Osteoblast (primary cell): Measurements from ENCODE around the gene ENAH. TPM values are rescaled to one million over a fixed set of nuclear protein-coding genes. Genes with fewer than 3 reads are reported as not detected.

Experiments
- DNase-seq: peaks from one replicate; pipeline ENCODE4 v3.0.0; 2011; ENCODE audit warnings: low spot score, mixed read lengths; ENCODE audit not compliant: insufficient read length; ENCODE audit errors: missing footprints
- H2AFZ ChIP-seq: 2 replicates; pipeline ENCODE4 v1.6.0; 2011; ENCODE audit warnings: mild to moderate bottlenecking, low read length
- H3K27ac ChIP-seq: 2 replicates; pipeline ENCODE4 v1.5.1; 2011; ENCODE audit warnings: mild to moderate bottlenecking, low read depth, low read length, moderate library complexity
- H3K27me3 ChIP-seq: 2 replicates; pipeline ENCODE4 v1.6.0; 2012; ENCODE audit warnings: mild to moderate bottlenecking, control low read depth, inconsistent platforms, low read length, moderate library complexity; ENCODE audit not compliant: insufficient read depth
- H3K36me3 ChIP-seq: 2 replicates; pipeline ENCODE4 v1.5.1; 2011; ENCODE audit warnings: mild to moderate bottlenecking, low read length, control low read depth, moderate library complexity; ENCODE audit not compliant: insufficient read depth
- H3K4me1 ChIP-seq: 2 replicates; pipeline ENCODE4 v1.5.1; 2011; ENCODE audit warnings: mild to moderate bottlenecking, low read length, control low read depth, moderate library complexity; ENCODE audit not compliant: insufficient read depth
- H3K4me2 ChIP-seq: 2 replicates; pipeline ENCODE4 v1.6.0; 2011; ENCODE audit warnings: mild to moderate bottlenecking, low read length; ENCODE audit not compliant: insufficient read depth
- H3K4me3 ChIP-seq: fragments of 200-600 bp; sonication (generic); 3 replicates; pipeline ENCODE4 v1.5.1; 2012; ENCODE audit warnings: mild to moderate bottlenecking, low read length, inconsistent platforms; ENCODE audit not compliant: insufficient read depth
- H3K79me2 ChIP-seq: 2 replicates; pipeline ENCODE4 v1.6.0; 2012; ENCODE audit warnings: mild to moderate bottlenecking, low read length, control low read depth, inconsistent platforms; ENCODE audit not compliant: insufficient read depth
- H3K9me3 ChIP-seq: 2 replicates; pipeline ENCODE4 v1.5.1; 2011; ENCODE audit warnings: low read depth, low read length, control low read depth
- H4K20me1 ChIP-seq: 2 replicates; pipeline ENCODE4 v1.6.0; 2012; ENCODE audit warnings: mild to moderate bottlenecking, low read length, control low read depth; ENCODE audit not compliant: insufficient read depth
- CTCF ChIP-seq: IDR thresholded peaks from 2 replicates; pipeline ENCODE4 v1.5.1; 2011; ENCODE audit warnings: mild to moderate bottlenecking, low read depth, low read length, moderate library complexity; ENCODE audit errors: extremely low read depth
- total RNA-seq: library from RNA; depleted of rRNA; stranded (reverse); fragments of >200 nt; gene quantifications from 2 replicates; pipeline ENCODE4 v1.2.3, GENCODE V29; 2012

Gene ENAH
- total RNA-seq, 1 donor: 453 TPM

- no peaks in the 10 kb centered on the region for H3K79me2 ChIP-seq
- no peaks in the 10 kb centered on the region for H3K9me3 ChIP-seq
- no peaks in the 10 kb centered on the region for H3K27me3 ChIP-seq
- no peak overlapping the region for H2AFZ ChIP-seq
- no peaks in the 10 kb centered on the region for H3K36me3 ChIP-seq
- DNase-seq: no peak
- TF ChIP-seq CTCF: no peak
- H3K4me3 ChIP-seq: no peak overlapping the region
- no peaks in the 10 kb centered on the region for H4K20me1 ChIP-seq
- no peak overlapping the region for H3K4me2 ChIP-seq
- H3K27ac ChIP-seq: no peak overlapping the region
- H3K4me1 ChIP-seq: no peaks in the 10 kb centered on the region
Observed at GRCh38 chr1:225670806-225671733, 18.1 kb upstream of the ENAH start.

- no peak overlapping the region for H3K4me2 ChIP-seq
- no peaks in the 10 kb centered on the region for H4K20me1 ChIP-seq
- no peak for DNase-seq
- H3K9me3 ChIP-seq: no peaks in the 10 kb centered on the region
- H3K4me3 ChIP-seq: no peak overlapping the region
- no peaks in the 10 kb centered on the region for H3K79me2 ChIP-seq
- H3K4me1 ChIP-seq: no peaks in the 10 kb centered on the region
- no peaks in the 10 kb centered on the region for H3K36me3 ChIP-seq
- TF ChIP-seq CTCF: no peak
- no peak overlapping the region for H3K27ac ChIP-seq
- no peak overlapping the region for H2AFZ ChIP-seq
- no peaks in the 10 kb centered on the region for H3K27me3 ChIP-seq
Observed at GRCh38 chr1:225670356-225670755, 17.4 kb upstream of the ENAH start.

- Histone ChIP-seq H4K20me1 (no peaks in the 10 kb centered on the region), H3K27ac (no peak overlapping the region), H3K9me3 (no peaks in the 10 kb centered on the region), H3K79me2 (no peaks in the 10 kb centered on the region), H3K4me1 (no peaks in the 10 kb centered on the region), H3K4me3 (no peak overlapping the region), H2AFZ (no peak overlapping the region), H3K36me3 (no peaks in the 10 kb centered on the region), H3K27me3 (no peaks in the 10 kb centered on the region), H3K4me2 (no peak overlapping the region)
- TF ChIP-seq CTCF: no peak
- DNase-seq: no peak
Observed at GRCh38 chr1:225668222-225668621, 15.3 kb upstream of the ENAH start.

- H3K27ac ChIP-seq: no peak overlapping the region
- no peaks in the 10 kb centered on the region for H3K36me3 ChIP-seq
- TF ChIP-seq CTCF: no peak
- no peaks in the 10 kb centered on the region for H3K4me1 ChIP-seq
- H4K20me1 ChIP-seq: no peaks in the 10 kb centered on the region
- H3K27me3 ChIP-seq: no peaks in the 10 kb centered on the region
- no peaks in the 10 kb centered on the region for H3K9me3 ChIP-seq
- no peak overlapping the region for H2AFZ ChIP-seq
- H3K79me2 ChIP-seq: no peaks in the 10 kb centered on the region
- no peak overlapping the region for H3K4me2 ChIP-seq
- no peak overlapping the region for H3K4me3 ChIP-seq
- no peak for DNase-seq
Observed at GRCh38 chr1:225667362-225667761, 14.4 kb upstream of the ENAH start.
